Medulla oblongata (tissue), 1 donor: Measurements from ENCODE around the gene BANP.
"Not testable (repeated sequence)": the region's sequence is repeated elsewhere in the genome, so short reads cannot be mapped to it uniquely, and the experiment has no call there.

Experiments
- DNase-seq: peaks from one replicate; pipeline ENCODE4 v3.0.0-alpha.2; 2015; ENCODE audit errors: extremely low spot score

Gene BANP

DNA sequence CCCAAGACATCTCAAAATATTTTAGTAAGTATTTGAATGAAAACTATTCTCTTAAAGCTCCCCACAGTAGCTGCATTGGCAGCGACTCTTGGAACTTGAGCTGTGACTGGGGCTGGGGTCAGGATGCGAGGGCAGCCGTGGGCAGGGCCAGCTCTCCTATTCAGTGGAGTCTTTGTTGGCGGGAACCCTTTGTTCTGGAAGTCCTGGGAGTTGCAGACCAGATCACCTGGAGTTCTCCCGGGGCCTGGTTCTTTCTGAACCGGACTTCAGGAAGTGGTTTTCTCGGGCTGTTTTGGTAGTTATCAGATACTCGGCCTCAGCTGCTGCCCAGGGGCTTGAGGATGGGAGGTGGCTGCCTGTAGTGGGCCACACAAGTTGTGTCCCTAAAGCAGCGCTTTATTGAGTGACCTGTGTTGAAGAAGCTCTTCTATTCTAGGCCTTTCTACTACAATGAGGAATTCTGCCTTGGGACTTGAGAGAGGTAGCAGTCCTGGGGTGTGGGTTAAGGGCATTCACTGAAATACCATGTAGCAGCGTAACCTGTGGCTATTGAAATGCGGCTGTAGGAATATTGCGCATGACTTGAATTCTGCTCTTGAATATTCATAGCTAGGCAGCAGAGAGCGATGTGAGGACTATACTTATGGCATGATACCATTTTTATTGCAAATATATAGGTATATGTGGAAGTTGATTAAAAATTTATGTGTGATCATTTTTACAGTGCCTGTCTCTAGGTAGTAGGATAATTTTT lies 77.1 kb downstream of the BANP start:
- DNase-seq = not testable (repeated sequence)

DNA sequence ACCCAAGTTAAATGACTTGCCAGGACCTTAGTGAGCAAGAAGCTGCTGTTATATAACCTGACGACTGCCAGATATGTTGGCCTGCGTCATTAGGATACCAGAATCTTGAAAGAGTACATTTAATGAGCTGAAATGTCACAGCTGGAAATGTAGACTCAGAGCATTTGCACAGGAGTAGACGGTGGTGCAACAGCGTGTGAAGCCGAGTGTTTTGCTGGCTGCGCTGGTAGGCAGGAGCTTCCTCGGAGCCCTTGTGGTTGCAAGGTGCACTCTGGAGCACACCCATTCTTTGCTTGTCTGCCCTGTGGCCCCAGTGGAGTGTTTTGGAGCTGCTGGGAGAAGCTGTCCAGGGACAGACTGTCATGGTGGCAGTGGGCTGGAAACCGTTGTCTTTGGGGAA lies 79.3 kb downstream of the BANP start:
- DNase-seq = no peak

DNA sequence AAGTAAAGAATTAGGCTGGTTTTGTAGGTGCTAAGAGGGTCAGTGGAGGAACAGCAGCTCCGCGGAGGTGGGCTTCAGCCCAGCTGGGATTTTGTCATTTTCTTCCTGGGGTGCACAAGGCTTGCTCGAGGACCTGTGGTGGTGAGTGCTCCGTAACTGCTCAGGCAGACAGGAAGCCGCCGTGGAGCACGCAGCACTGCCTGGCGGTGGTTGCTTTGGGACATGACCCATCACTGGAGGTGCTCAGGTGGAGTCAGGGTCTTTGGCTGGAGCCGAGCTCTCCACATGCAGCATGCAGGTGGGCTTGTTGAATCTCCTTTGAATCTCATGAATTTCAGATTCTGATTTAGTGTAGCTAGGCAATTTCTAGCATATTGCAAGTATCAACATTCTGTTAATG lies 79.7 kb downstream of the BANP start:
- DNase-seq = not testable (repeated sequence)

DNA sequence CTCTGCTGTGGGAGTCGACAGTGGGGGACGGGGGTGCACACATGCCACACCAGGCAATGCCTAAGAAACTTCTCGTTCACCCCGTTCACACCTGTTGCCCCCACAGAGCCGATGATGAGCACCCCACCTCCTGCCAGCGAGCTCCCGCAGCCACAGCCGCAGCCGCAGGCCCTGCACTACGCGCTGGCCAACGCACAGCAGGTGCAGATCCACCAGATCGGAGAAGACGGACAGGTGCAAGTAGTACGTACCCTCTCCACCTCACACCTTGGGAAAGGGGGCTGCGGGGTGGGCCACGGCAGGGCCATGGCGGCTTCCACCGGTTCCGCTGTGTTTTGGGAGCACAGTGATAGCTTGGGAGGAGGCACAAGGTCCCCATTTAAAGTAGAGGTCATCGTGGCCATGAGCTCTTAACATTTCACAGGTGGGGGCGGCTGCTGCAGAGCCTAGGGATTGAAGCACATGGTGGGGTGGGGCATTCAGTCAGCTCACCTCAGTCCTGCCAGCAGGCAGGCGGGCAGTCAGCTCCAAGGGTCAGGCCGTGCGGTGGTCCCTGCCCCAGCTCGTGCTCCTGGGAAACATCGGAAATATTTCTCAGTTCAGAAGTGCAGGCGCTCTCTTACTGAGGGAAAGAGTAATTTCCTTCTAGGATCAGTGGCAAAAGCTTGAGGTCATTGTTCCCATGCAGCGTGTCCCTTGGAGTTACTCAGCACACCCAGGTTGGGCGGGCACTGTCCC lies 81.9 kb downstream of the BANP start:
- not testable (repeated sequence) for DNase-seq

DNA sequence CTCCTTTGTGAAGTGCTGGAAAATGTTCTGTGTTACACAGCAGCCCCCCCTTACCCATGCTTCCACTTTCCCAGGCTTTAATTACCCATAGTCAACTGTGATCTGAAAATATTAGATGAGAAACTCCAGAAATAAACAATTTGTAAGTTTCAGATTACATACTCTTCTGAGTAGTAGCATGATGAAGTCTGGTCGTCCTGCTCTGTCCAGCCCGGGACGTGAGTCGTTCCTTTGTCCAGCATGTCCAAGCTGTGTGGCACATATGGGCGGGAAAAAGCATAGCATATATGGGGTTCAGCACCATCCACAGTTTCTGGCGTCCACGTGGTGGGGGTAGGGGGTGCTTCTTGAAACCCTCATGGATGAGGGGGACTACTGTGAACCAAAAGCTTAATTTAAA lies 83.5 kb downstream of the BANP start:
- no peak for DNase-seq

DNA sequence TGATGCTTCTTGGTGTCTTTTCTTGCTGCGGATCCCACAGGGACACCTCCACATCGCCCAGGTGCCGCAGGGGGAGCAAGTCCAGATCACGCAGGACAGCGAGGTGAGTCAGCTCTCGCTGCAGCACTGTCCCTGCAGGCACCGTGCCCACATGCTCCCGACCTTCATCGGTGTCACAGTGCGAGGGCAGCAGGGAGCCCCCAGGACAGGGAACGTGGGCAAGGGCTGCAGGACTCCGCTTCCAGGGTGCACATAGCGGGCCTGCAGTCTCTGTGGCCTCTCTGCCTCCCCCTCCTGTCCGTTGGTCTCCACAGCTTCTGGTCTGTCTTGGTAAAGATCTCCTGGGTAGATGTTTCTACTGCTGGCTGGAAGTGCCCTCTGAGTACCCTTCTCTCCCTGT lies 84.1 kb downstream of the BANP start:
- DNase-seq = no peak

DNA sequence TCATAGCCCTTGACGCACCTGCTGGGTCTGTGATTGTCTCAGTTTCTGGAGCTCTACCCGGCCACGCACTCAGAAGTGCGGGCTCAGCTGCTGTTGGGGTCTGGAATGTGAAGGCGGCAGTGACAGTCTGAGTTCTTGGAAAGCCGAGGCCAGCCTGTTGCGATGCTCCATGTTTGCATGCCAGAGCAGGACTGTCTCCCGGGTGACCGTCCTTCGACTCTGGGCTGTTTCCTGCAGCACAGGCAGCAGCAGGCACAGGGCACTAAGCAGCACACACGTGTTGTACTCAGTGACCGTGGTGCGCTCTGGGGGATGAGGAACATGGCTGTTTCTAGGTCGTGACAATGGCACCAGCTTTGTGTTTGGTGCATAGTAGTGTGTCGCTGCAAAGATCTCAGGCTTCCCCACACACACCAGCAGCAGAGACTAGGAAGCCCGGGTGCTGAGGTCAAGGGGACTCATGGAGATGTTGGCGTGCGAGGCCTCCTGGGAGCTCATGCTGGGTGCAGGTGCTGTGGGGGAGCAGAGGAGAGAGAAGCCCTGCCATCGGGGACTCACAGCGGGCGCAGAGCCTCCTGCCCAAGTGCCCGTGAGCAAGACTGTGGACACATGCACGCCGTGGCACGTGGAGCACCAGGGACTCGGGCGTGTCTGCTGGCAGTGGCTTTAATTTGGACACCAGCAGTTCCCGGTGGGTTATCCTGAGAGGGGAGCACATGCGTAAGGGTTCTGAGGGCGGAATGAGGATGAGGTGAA lies 84.8 kb downstream of the BANP start:
- DNase-seq = not testable (repeated sequence)

DNA sequence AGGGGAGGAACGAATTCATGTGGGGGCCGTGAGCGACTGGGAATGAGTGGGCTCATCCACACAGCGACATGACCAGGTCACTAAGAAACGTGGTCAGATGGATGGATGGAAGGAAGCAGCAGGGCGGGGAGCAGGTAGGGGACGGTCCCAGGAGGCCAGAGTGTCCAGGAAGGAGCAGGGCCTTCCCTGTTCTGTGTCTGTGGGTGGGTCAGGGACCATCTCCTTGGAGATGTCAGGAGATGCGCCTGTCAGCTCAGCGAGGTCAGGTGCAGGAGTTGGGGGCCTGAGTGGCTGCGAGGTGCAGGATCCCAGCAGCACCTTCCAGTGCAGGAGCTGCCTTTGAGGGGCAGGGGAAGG lies 85.4 kb downstream of the BANP start:
- DNase-seq = not testable (repeated sequence)

DNA sequence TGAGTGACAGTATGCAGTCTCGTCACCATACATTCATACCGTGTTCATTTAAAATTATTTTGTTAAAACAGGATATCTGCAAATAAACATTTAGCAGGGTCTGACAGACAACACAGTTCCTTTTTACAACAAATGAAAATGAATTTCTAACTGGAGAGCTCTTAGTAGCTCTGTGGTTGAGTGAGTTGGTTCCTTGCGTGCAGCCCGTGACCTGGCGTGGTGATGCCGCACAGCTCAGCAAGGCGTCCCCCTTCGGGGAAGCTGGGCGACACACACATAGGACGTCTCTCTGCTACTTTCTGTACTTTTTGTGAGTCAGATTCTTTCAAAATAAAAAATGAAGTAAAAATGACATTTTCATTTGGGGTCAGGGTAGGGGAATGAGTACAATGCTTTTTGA lies 86.1 kb downstream of the BANP start:
- not testable (repeated sequence) for DNase-seq

DNA sequence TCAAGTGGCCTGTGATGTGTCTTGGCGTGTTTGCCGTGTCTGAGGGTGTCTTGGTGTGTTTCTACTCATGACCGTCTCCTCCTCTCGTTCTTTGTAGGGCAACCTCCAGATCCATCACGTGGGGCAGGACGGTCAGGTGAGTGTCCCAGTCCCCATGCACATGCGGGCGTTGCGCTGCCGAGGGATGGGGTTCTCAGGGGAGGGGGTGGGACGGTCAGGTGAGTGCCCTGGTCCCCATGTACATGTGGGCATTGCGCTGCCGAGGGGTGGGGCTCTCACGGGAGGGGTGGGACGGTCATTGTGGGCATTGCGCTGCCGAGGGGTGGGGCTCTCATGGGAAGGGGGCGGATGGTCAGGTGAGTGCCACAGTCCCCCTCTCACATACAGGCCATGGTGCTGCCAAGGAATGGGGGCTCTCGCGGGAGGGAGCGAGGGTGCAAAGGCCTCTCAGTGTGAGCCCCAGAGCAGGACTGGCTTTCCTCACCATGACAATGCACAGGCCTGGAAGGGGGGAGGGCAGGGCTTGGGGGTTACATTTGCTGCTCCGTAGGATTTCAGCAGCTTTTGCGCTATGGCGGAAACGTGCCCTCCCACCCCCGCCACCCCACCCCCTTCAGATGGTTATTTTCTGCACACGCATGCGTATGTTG lies 86.8 kb downstream of the BANP start:
- DNase-seq = not testable (repeated sequence)

DNA sequence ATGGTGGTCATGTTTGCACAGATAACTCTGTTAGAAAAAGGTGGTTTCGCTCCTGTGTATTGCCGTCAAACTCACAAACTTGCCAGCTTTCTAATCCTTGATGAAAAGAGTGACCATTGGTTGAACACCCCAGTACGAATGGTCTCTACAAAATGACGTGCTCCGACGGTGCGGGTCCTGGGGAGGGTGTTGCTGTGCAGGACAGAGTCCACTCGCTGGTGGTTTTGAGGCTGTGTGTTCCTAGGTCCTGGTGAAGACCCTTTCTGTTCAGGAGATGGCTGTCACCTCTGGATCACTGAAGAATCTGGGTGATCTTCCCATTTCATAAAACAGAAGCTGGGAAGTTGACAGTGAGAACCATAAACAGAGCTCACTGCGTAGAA lies 87.3 kb downstream of the BANP start:
- DNase-seq = not testable (repeated sequence)

DNA sequence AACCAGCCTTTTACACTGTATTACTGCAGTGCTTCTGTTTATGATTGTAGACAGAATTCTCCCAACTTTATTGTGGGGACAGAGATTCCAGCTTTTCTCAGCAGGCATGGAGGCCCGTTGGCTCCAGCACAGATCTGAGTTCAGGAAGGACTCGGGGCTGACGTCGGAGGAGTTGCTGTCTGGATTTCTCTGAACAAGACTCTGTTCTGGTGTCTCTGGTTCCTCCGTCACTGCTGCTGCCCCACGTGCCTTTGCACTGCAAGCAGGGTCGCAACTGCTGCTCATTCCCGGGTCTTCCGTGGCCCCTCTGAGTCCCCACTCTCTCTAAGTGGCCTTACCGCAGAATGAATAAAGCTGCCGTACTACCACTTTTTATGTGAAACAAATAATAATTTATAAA lies 88.4 kb downstream of the BANP start:
- DNase-seq = no peak

DNA sequence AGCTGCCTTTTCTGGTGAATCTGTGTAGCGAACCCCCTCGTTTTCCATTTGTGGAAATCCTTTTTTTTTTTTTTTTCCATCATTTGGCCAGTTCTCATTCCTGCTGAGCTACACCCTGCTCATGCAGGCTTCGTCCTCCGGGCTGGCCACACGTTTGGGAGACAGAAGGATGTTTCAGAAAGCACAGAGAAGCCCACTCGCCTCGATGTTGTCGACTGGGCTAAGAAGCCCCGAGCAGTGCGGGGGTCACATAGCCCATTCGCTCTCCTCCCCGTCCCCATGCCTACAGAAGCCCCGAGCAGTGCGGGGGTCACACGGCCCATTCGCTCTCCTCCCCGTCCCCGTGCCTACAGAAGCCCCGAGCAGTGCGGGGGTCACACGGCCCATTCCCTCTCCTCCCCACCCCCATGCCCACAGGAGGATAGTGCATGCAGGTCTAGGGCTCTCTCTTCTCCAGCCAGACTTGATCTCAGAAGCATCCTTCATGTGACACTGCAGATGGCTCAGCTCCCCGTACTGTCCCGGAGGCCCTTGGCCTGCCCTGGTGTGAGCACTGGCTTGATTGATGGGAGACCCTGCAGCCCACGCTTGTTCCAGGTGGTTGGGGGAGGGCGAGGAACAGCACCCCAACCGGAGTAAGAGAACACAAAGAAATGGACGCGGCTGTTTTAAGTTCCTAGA lies 89.1 kb downstream of the BANP start:
- DNase-seq = not testable (repeated sequence)

DNA sequence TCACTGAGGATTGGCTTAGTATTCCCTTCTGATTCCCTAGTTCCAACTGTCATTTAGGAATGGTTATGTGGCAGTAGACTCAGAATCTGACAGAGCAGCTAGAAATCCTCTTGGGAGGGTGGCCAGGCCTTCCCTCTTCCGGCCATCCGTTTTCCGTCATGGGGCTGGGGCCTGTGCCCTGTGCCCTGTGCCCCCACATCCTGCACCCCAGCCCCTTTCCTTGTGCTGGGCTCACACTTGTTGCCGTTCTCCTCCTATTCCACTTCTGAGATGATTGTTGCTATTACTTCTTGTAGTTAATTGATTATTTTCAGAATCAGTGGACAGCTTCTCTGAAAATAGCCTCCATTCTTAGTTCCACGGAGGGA lies 89.6 kb downstream of the BANP start:
- not testable (repeated sequence) for DNase-seq

DNA sequence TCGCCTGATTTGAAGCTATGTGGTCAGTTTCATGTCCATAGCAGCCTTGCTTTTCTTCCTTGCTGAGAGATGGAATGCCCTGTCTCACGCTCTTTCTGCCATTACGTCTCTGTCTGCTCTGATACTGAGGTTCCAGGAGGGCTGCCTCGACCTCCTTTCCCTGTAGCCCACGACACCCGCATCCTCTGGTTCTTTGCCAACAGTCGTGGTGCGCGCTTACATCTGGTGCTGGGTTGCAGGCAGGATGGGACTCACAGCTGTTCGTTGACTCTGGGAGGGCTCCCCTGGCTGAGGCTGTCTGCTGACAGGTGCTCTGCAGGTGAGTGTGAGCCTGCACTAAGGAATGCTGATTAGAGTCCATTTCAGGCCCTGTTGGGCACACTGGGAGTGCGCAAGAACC lies 90.3 kb downstream of the BANP start:
- not testable (repeated sequence) for DNase-seq

DNA sequence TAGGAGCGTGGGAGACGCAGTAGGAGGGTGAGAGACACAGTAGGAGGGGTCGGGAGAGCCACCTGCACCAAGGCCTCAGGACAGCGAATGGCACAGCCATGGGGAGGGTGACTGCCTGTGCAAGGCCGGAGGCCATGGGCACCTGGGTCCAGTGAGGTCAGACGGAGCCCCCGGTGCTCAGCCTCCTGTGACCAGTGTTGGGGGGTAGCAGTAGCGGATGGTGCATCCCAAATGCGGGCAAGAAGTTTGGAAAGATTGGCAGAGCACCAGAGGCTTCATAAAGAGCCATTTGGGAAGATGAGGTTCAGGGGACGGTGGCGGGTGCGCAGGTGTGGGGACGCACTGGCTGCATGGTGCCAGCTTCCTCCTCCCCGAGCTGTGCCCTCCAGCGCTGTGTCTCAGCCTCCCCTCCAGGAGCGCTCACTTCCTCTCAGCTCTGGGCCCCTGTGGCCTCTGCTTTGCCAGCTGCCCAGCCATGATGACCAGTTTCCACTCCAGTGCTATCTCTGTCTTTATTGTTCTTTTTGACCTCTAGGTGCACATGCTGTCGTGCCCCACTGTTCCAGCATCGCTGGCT lies 90.8 kb downstream of the BANP start:
- not testable (repeated sequence) for DNase-seq

DNA sequence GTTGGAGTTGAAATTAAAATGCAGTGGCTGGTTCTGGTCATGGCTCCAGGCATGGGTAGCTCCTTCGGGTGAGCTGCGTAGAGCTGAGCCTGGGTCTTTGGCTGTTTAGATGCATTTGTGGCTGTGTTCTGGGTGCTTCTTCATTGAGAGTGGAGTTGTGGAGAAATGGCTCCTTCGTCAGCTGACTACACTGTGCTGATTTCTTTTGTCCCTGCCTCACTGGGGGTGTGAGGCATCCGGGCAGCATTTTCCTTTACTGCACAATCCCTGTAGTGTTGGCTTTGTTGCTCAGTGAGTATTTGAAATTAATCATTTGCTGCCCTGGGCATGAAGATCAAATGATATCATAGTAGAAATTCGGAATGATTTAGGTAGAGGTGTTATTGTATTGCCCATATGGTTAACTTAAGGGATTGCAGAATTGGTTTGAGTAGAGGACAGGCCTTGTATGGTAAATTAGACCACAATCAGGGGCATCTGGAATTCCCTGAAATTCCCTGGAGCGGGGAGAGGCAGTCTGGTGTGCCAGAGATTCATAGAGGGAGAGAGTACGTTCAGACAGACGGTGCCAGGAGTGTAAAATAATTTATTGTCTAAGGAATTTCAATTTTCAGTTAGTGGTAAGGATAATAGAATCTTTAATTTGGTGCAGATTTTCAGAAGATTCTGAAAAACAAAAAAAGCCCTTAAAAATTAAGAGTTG lies 92.1 kb downstream of the BANP start:
- DNase-seq = not testable (repeated sequence)

DNA sequence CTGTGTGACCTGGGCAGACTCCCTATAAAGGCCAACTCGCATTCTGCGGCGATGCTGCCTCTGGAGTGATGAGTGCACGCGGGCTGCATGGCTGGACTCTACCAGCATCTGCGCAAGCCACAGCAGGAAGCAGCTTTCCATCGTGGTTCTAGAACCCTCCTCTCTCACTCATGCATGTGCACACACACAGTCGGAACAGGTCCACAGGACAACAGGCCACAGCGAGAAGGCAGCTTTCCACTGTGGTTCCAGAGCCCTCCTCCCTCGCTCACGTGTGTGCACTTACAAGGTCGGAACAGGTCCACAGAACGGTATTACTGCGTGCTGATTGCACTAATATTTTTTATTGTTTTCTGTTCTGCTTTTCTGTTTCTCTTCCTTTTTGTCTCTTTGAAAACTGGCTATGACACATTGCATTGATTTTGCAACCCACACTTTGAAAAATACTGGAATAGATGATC lies 92.9 kb downstream of the BANP start:
- peak; percentile 56 for DNase-seq

DNA sequence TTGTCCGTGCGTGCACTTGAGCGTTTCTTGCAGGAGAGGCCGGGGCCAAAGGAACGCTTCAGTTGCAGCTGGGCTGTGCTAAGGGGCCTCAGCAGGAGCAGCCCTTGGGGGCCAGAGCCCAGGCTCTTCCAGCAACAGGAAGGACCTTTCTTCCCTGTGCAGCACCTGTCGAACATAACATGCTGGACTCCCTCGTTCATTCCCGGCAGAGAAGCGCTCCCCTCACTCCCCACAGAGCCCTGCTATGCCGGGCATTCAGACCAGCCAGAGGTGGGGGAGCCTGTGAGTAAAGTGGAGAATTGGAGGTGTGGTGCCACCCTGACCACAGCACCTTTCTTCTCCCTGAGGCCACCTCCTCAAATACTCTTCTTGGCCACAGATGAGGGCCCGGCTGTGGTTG lies 94.1 kb downstream of the BANP start:
- DNase-seq = not testable (repeated sequence)

DNA sequence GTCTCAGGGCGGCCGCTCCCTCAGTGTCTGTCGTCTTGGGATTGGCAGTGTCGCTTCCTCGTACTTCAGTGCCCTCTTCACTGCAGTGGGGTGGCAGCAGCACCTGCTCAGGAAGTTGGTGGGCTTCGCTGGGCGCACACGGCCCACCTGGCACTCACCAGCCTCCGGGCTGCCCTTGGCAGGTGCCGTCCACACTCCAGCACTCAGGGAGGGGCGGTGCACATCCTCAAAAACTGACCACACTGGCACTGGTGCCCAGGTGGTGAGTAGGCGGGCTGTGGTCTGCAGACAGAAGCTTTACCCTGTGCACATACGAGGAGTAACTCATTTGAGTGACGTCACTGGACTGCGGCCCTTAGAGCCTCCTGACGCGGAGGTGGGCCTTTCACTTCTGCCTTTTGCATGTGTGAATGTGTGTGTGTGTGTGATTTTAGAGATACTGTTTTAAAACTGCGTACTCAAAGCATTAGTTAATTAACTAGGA lies 94.6 kb downstream of the BANP start:
- DNase-seq = no peak
